IMR-90 (cell line): ENCODE results near the gene RPL36A. TPM values are rescaled to one million over a fixed set of nuclear protein-coding genes. Genes with fewer than 3 reads are reported as not detected.

Experiments used
- ATAC-seq: fragments of 200-7000 bp; cut with Tn5 transposase; 2 replicates; pipeline ENCODE4 v1.9.1; 2020; ENCODE audit warnings: low read depth, mild to moderate bottlenecking, moderate library complexity
- BruUV-seq: library from RNA; stranded (reverse); fragments of 400-500 nt; replicated peaks from 2 replicates; lab custom pipeline; 2021; lab: Mats Ljungman, UMichigan
- CTCF ChIA-PET: fragments of 300-600 bp; formaldehyde crosslinking; extraction: SDS; loops from one replicate; lab custom pipeline; 2021; ENCODE audit warnings: antibody characterized with exemption; lab: Yijun Ruan, JAX
- POLR2A ChIA-PET: fragments of 300-600 bp; sonication (Branson Sonifier 250); formaldehyde crosslinking; loops from one replicate; lab custom pipeline; 2022; ENCODE audit warnings: antibody characterized with exemption; ENCODE audit not compliant: unreplicated experiment; lab: Charles Lee
- DNase-seq: peaks from one replicate; pipeline ENCODE4 v3.0.0; 2013
- H2AFZ ChIP-seq: replicated peaks from 2 replicates; pipeline ENCODE3; 2013; ENCODE audit warnings: low read length, mild to moderate bottlenecking; ENCODE audit not compliant: poor library complexity
- H2AK5ac ChIP-seq: 2 replicates; pipeline ENCODE4 v1.6.1; 2013; ENCODE audit warnings: low read depth, low read length, inconsistent platforms
- H2AK9ac ChIP-seq: replicated peaks from 2 replicates; pipeline ENCODE3; 2013; ENCODE audit warnings: mild to moderate bottlenecking, low read depth, low read length, moderate library complexity; ENCODE audit not compliant: poor library complexity
- H2BK120ac ChIP-seq: 2 replicates; pipeline ENCODE4 v1.6.1; 2013; ENCODE audit warnings: low read depth, low read length, inconsistent platforms
- H2BK15ac ChIP-seq: 3 replicates; pipeline ENCODE4 v1.6.1; 2013; ENCODE audit warnings: low read depth, low read length, inconsistent platforms
- H2BK20ac ChIP-seq: 2 replicates; pipeline ENCODE4 v1.6.1; 2013; ENCODE audit warnings: low read depth, mild to moderate bottlenecking, inconsistent platforms, low read length, moderate library complexity
- H2BK5ac ChIP-seq: 2 replicates; pipeline ENCODE4 v1.6.1; 2013; ENCODE audit warnings: mild to moderate bottlenecking, low read depth, low read length, inconsistent platforms; ENCODE audit not compliant: poor library complexity, severe bottlenecking
- H3K14ac ChIP-seq: replicated peaks from 2 replicates; pipeline ENCODE4 v1.6.1; 2013; ENCODE audit warnings: low read depth, low read length, inconsistent platforms
- H3K18ac ChIP-seq: 2 replicates; pipeline ENCODE4 v1.6.1; 2013; ENCODE audit warnings: low read depth, low read length, control low read depth
- H3K23ac ChIP-seq: 2 replicates; pipeline ENCODE4 v1.6.1; 2013; ENCODE audit warnings: low read depth, low read length, inconsistent platforms
- H3K27ac ChIP-seq: 2 replicates; pipeline ENCODE4 v1.5.1; 2013; ENCODE audit warnings: mild to moderate bottlenecking, control low read depth, low read length; ENCODE audit not compliant: insufficient read depth
- H3K27me3 ChIP-seq: 2 replicates; pipeline ENCODE4 v1.6.1; 2013; ENCODE audit warnings: low read length; ENCODE audit not compliant: control insufficient read depth, insufficient read depth
- H3K36me3 ChIP-seq: 2 replicates; pipeline ENCODE4 v1.6.1; 2013; ENCODE audit warnings: low read length, mixed read lengths; ENCODE audit not compliant: control insufficient read depth, insufficient read depth
- H3K4ac ChIP-seq: 2 replicates; pipeline ENCODE4 v1.6.1; 2013; ENCODE audit warnings: low read depth, low read length, inconsistent platforms
- H3K4me1 ChIP-seq: 2 replicates; pipeline ENCODE4 v1.6.1; 2013; ENCODE audit warnings: low read length, mixed read lengths; ENCODE audit not compliant: control insufficient read depth, insufficient read depth
- H3K4me2 ChIP-seq: 2 replicates; pipeline ENCODE4 v1.6.1; 2013; ENCODE audit warnings: low read depth, mild to moderate bottlenecking, control low read depth, low read length, moderate library complexity
- H3K4me3 ChIP-seq: 2 replicates; pipeline ENCODE4 v1.5.1; 2013; ENCODE audit warnings: low read depth, mild to moderate bottlenecking, control low read depth, low read length, moderate library complexity; ENCODE audit not compliant: insufficient read depth
- H3K56ac ChIP-seq: 2 replicates; pipeline ENCODE4 v1.6.1; 2013; ENCODE audit warnings: low read length, inconsistent platforms; ENCODE audit not compliant: insufficient read depth; ENCODE audit errors: extremely low read depth
- H3K79me1 ChIP-seq, 2 experiments: 2 replicates each; pipeline ENCODE4 v1.6.1; 2013; ENCODE audit warnings: low read length in 2 of 2, inconsistent platforms in 1 of 2, low read depth in 1 of 2
- H3K9ac ChIP-seq: 2 replicates; pipeline ENCODE4 v1.6.1; 2013; ENCODE audit warnings: low read depth, low read length, control low read depth
- H3K9me1 ChIP-seq: 2 replicates; pipeline ENCODE4 v1.6.1; 2013; ENCODE audit warnings: low read length, inconsistent platforms; ENCODE audit not compliant: insufficient read depth
- H3K9me3 ChIP-seq: 2 replicates; pipeline ENCODE4 v1.6.1; 2013; ENCODE audit warnings: low read length; ENCODE audit not compliant: control insufficient read depth, insufficient read depth
- H4K20me1 ChIP-seq: 2 replicates; pipeline ENCODE4 v1.6.1; 2013; ENCODE audit warnings: low read length, inconsistent platforms; ENCODE audit not compliant: insufficient read depth
- H4K5ac ChIP-seq: 2 replicates; pipeline ENCODE4 v1.6.1; 2013; ENCODE audit warnings: mild to moderate bottlenecking, low read depth, low read length, control low read depth
- H4K8ac ChIP-seq, 2 experiments: 2 replicates each; pipeline ENCODE4 v1.6.1; 2013; ENCODE audit warnings: low read depth in 2 of 2, low read length in 2 of 2, control low read depth in 1 of 2, inconsistent platforms in 1 of 2
- H4K91ac ChIP-seq: 2 replicates; pipeline ENCODE4 v1.6.1; 2013; ENCODE audit warnings: low read depth, low read length, inconsistent platforms; ENCODE audit not compliant: insufficient read depth
- BHLHE40 ChIP-seq: fragments of 150-350 bp; IDR thresholded peaks from 2 replicates; pipeline ENCODE4 v1.6.1; 2016; ENCODE audit warnings: mild to moderate bottlenecking, low read depth, low read length
- CEBPB ChIP-seq: IDR thresholded peaks from 2 replicates; pipeline ENCODE4 v1.6.1; 2012; ENCODE audit warnings: low read depth, low read length, improper control_type of control experiment
- CHD1 ChIP-seq: IDR thresholded peaks from 2 replicates; pipeline ENCODE4 v1.6.1; 2012; ENCODE audit warnings: low read depth, low read length, improper control_type of control experiment
- CTCF ChIP-seq: conservative IDR thresholded peaks from 2 replicates; pipeline ENCODE4 v1.5.1; 2012; ENCODE audit warnings: mild to moderate bottlenecking, low read depth, low read length, improper control_type of control experiment
- MAFK ChIP-seq: IDR thresholded peaks from 2 replicates; pipeline ENCODE4 v1.6.1; 2012; ENCODE audit warnings: low read depth, low read length, improper control_type of control experiment
- MXI1 ChIP-seq: IDR thresholded peaks from 2 replicates; pipeline ENCODE4 v1.6.1; 2012; ENCODE audit warnings: low read depth, mild to moderate bottlenecking, low read length, moderate library complexity, borderline replicate concordance
- NFE2L2 ChIP-seq: fragments of 150-350 bp; IDR thresholded peaks from 2 replicates; pipeline ENCODE4 v1.6.1; 2016; ENCODE audit warnings: low read depth, mild to moderate bottlenecking, low read length
- POLR2A ChIP-seq: IDR thresholded peaks from 2 replicates; pipeline ENCODE4 v1.6.1; 2012; ENCODE audit warnings: mild to moderate bottlenecking, low read depth, low read length
- RAD21 ChIP-seq: IDR thresholded peaks from 2 replicates; pipeline ENCODE4 v1.6.1; 2012; ENCODE audit warnings: low read length, improper control_type of control experiment
- RFX5 ChIP-seq: IDR thresholded peaks from 2 replicates; pipeline ENCODE4 v1.8.0; 2012; ENCODE audit warnings: low read depth, mild to moderate bottlenecking, low read length, moderate library complexity
- USF2 ChIP-seq: fragments of 150-350 bp; IDR thresholded peaks from 2 replicates; pipeline ENCODE4 v1.6.1; 2017; ENCODE audit warnings: mild to moderate bottlenecking, antibody characterized with exemption, low read length, low read depth
- WGBS, 2 experiments: methylation state at CpG; one replicate each; pipeline versions ENCODE4 v1.1.5 to v1.1.7; 2013; ENCODE audit warnings: missing lambda C conversion rate in 2 of 2; ENCODE audit not compliant: insufficient read length in 1 of 2; ENCODE audit errors: extremely low coverage in 2 of 2; 5-methylcytosine and 5-hydroxymethylcytosine counted together
- dilution Hi-C: fragments of 300-500 bp; cut with HindIII; formaldehyde crosslinking; loops from one replicate; pipeline ENCODE4 v1.14.3; 2018; ENCODE audit warnings: low sequenced_read_pairs; ENCODE audit not compliant: unreplicated experiment
- in situ Hi-C: fragments of 300-500 bp; cut with MboI; formaldehyde crosslinking; loops from 3 replicates; pipeline ENCODE4 v1.14.3; 2019; ENCODE audit warnings: low sequenced_read_pairs, inconsistent platforms, mixed read lengths
- intact Hi-C: fragments of 100-400 bp; cut with micrococcal nuclease; formaldehyde crosslinking; loops from 2 replicates; pipeline ENCODE4 v1.10.0; 2022
- polyA plus RNA-seq, 3 experiments: library from polyadenylated mRNA; depleted of rRNA; stranded (reverse); fragments of >200 nt; gene quantifications; 2 replicates each; pipeline ENCODE4 v1.2.3, GENCODE V29; 2012; ENCODE audit warnings: low replicate concordance in 1 of 3
- total RNA-seq: library from RNA; depleted of rRNA; stranded (reverse); fragments of >200 nt; gene quantifications from 2 replicates; pipeline ENCODE4 v1.2.3, GENCODE V29; 2012

RPL36A gene
- total and polyA plus RNA-seq, 2 of the 4 experiments (the other 2 are of a cell fraction), result 677 to 2,412 TPM

- Histone ChIP-seq H3K4ac (no peak overlapping the region), H2AK9ac (no peak overlapping the region), H3K27me3 (peaks cover 16% of the 10 kb centered on the region; the same call in 1 of the 2 replicates), H3K27ac (no peak overlapping the region), H2AK5ac (no peak overlapping the region), H3K9ac (no peak overlapping the region), H2BK120ac (no peak overlapping the region), H3K36me3 (peaks cover 5% of the 10 kb centered on the region; the same call in 1 of the 2 replicates), H3K18ac (no peak overlapping the region), H3K4me1 (no peaks in the 10 kb centered on the region), H3K9me1 (peaks cover 4% of the 10 kb centered on the region), H2BK15ac (no peak overlapping the region), H3K4me2 (no peak overlapping the region), H3K4me3 (no peak overlapping the region), H2BK5ac (no peak overlapping the region), H4K20me1 (peaks cover 10% of the 10 kb centered on the region; the same call in 1 of the 2 replicates), H3K14ac (no peak overlapping the region), H2AFZ (no peak overlapping the region), H3K79me1 (peaks cover 0 to 16% of the 10 kb centered on the region in 2 experiments; a peak in 2 of 4 replicates), H3K9me3 (no peaks in the 10 kb centered on the region), H2BK20ac (no peak overlapping the region), H4K91ac (no peak overlapping the region), H4K8ac (no peak overlapping the region), H3K56ac (no peak overlapping the region), H4K5ac (no peak overlapping the region), H3K23ac (no peak overlapping the region)
- TF ChIP-seq RFX5, result no peak
- no peak for TF ChIP-seq CEBPB
- TF ChIP-seq POLR2A, result no peak
- no peak for TF ChIP-seq MAFK
- TF ChIP-seq USF2, result no peak
- no peak for TF ChIP-seq CTCF
- no peak for TF ChIP-seq RAD21
- TF ChIP-seq MXI1, result no peak
- TF ChIP-seq CHD1, result no peak
- TF ChIP-seq BHLHE40, result no peak
- TF ChIP-seq NFE2L2, result no peak
- DNase-seq, result no peak
- dilution Hi-C loops, result no loop called here
- ATAC-seq, result no peak
- no TSS peak for BruUV-seq
- no CpG with 5 or more reads among the region's 3 CpGs for WGBS, 2 experiments
- intact Hi-C loops, result no loop called here
- CTCF ChIA-PET, result no interaction called here
- POLR2A ChIA-PET, result no interaction called here
- in situ Hi-C loops, result no loop called here
Observed at GRCh38 chrX:101388604-101389003, 2.2 kb upstream of the RPL36A start.
